H1 (cell line): ENCODE data around the gene BCAR3. TPM values are rescaled to one million over a fixed set of nuclear protein-coding genes. Genes with fewer than 3 reads are reported as not detected.

ENCODE experiments used
- CTCF ChIA-PET: fragments of 300-600 bp; sonication (Branson Sonifier 250); formaldehyde crosslinking; loops from one replicate; lab custom pipeline; 2021; ENCODE audit not compliant: partially characterized antibody; lab: Charles Lee
- POLR2A ChIA-PET: fragments of 300-600 bp; sonication (Branson Sonifier 250); formaldehyde crosslinking; loops from one replicate; lab custom pipeline; 2021; ENCODE audit warnings: inconsistent platforms; ENCODE audit not compliant: partially characterized antibody; lab: Charles Lee
- DNase-seq, 2 experiments: peaks; one replicate each; pipeline versions ENCODE4 v3.0.0 to v3.0.0-alpha.2; 2010 to 2022; ENCODE audit warnings: low spot score in 2 of 2, low read depth in 1 of 2, mixed read lengths in 1 of 2
- FAIRE-seq: peaks from 2 replicates; lab custom pipeline; 2011; peaks lifted over from hg19 to GRCh38; lab: Jason Lieb, UNC
- H2AFZ ChIP-seq: 2 replicates; pipeline ENCODE4 v1.8.1; 2012; ENCODE audit warnings: low read length, inconsistent platforms
- H2AK5ac ChIP-seq: 2 replicates; pipeline ENCODE4 v1.6.1; 2013; ENCODE audit warnings: low read depth, low read length
- H2BK120ac ChIP-seq: replicated peaks from 2 replicates; pipeline ENCODE3; 2013; ENCODE audit warnings: low read depth, low read length, inconsistent platforms
- H2BK12ac ChIP-seq: 2 replicates; pipeline ENCODE4 v1.6.1; 2013; ENCODE audit warnings: low read depth, low read length
- H2BK15ac ChIP-seq: 2 replicates; pipeline ENCODE4 v1.6.1; 2013; ENCODE audit warnings: low read length
- H2BK20ac ChIP-seq: 2 replicates; pipeline ENCODE4 v1.6.1; 2013; ENCODE audit warnings: low read length
- H2BK5ac ChIP-seq: 2 replicates; pipeline ENCODE4 v1.6.1; 2013; ENCODE audit warnings: low read depth, low read length
- H3K14ac ChIP-seq: 2 replicates; pipeline ENCODE4 v1.6.1; 2013; ENCODE audit warnings: inconsistent platforms; ENCODE audit not compliant: insufficient read length
- H3K18ac ChIP-seq: 2 replicates; pipeline ENCODE4 v1.6.1; 2013; ENCODE audit warnings: low read length; ENCODE audit errors: extremely low read depth
- H3K23ac ChIP-seq: 2 replicates; pipeline ENCODE4 v1.6.1; 2013; ENCODE audit warnings: inconsistent platforms; ENCODE audit not compliant: insufficient read length
- H3K23me2 ChIP-seq: 2 replicates; pipeline ENCODE4 v1.6.1; 2013; ENCODE audit warnings: low read depth, low read length
- H3K27ac ChIP-seq: 2 replicates; pipeline ENCODE4 v1.6.1; 2011; ENCODE audit warnings: low read depth, low read length, inconsistent platforms
- H3K27me3 ChIP-seq, 4 experiments: replicated peaks in 1 of 4; 1 replicate in 1 of 4; 2 replicates in 3 of 4; pipeline versions ENCODE4 v1.6.1 to v1.8.1; 2011 to 2013; ENCODE audit warnings: low read length in 3 of 4, mild to moderate bottlenecking in 3 of 4, inconsistent platforms in 2 of 4, mixed read lengths in 2 of 4, moderate library complexity in 1 of 4; ENCODE audit not compliant: control insufficient read depth in 3 of 4, insufficient read depth in 3 of 4; ENCODE audit errors: extremely low read depth in 1 of 4
- H3K36me3 ChIP-seq, 4 experiments: 2 replicates each; pipeline versions ENCODE4 v1.6.1 to v1.8.1; 2011 to 2013; ENCODE audit warnings: mild to moderate bottlenecking in 4 of 4, low read length in 3 of 4, moderate library complexity in 2 of 4, control low read depth in 1 of 4, inconsistent platforms in 1 of 4; ENCODE audit not compliant: insufficient read depth in 4 of 4, control insufficient read depth in 2 of 4
- H3K4ac ChIP-seq: replicated peaks from 2 replicates; pipeline ENCODE3; 2013; ENCODE audit warnings: low read length, low read depth, mixed read lengths, inconsistent platforms; ENCODE audit not compliant: insufficient read length
- H3K4me1 ChIP-seq, 4 experiments: replicated peaks in 1 of 4; 1 replicate in 1 of 4; 2 replicates in 3 of 4; pipeline versions ENCODE4 v1.6.1 to v1.8.1; 2011 to 2013; ENCODE audit warnings: low read length in 3 of 4, inconsistent platforms in 2 of 4, mixed read lengths in 1 of 4; ENCODE audit not compliant: insufficient read depth in 4 of 4, control insufficient read depth in 3 of 4
- H3K4me2 ChIP-seq, 2 experiments: 2 replicates each; pipeline versions ENCODE4 v1.6.1 to v1.8.1; 2011 to 2013; ENCODE audit warnings: low read depth in 2 of 2, low read length in 2 of 2, control low read depth in 1 of 2, inconsistent platforms in 1 of 2, mild to moderate bottlenecking in 1 of 2; ENCODE audit not compliant: insufficient read depth in 1 of 2
- H3K4me3 ChIP-seq, 4 experiments: fragments of 200-600, 300-600 bp in 1 of 4; sonication (generic), shearing (Covaris generic), sonication (Bioruptor Twin) in 1 of 4; 2 replicates each; pipeline versions ENCODE4 v1.5.1 to v1.8.1; 2011 to 2016; ENCODE audit warnings: low read length in 4 of 4, low read depth in 3 of 4, control low read depth in 2 of 4, inconsistent platforms in 2 of 4, mild to moderate bottlenecking in 2 of 4, mixed read lengths in 1 of 4, moderate library complexity in 1 of 4; ENCODE audit not compliant: insufficient read depth in 2 of 4; ENCODE audit errors: extremely low read depth in 1 of 4
- H3K56ac ChIP-seq: replicated peaks from 2 replicates; pipeline ENCODE3; 2013; ENCODE audit warnings: low read depth, mild to moderate bottlenecking, mixed read lengths, low read length, inconsistent platforms; ENCODE audit not compliant: insufficient read length
- H3K79me1 ChIP-seq: 2 replicates; pipeline ENCODE4 v1.6.1; 2013; ENCODE audit warnings: low read depth, low read length, control low read depth
- H3K79me2 ChIP-seq, 2 experiments: 2 replicates each; pipeline versions ENCODE4 v1.6.1 to v1.8.1; 2012 to 2013; ENCODE audit warnings: low read length in 2 of 2, mild to moderate bottlenecking in 2 of 2, inconsistent platforms in 1 of 2; ENCODE audit not compliant: insufficient read depth in 2 of 2, control insufficient read depth in 1 of 2
- H3K9ac ChIP-seq, 4 experiments: replicated peaks in 1 of 4; 1 replicate in 1 of 4; 2 replicates in 3 of 4; pipeline versions ENCODE4 v1.6.1 to v1.8.1; 2011 to 2013; ENCODE audit warnings: low read depth in 3 of 4, low read length in 3 of 4, control low read depth in 2 of 4, mild to moderate bottlenecking in 2 of 4, moderate library complexity in 2 of 4, inconsistent platforms in 1 of 4; ENCODE audit errors: extremely low read depth in 1 of 4
- H3K9me3 ChIP-seq, 2 experiments: 2 replicates each; pipeline versions ENCODE4 v1.6.1 to v1.8.1; 2012 to 2013; ENCODE audit warnings: mild to moderate bottlenecking in 2 of 2, moderate library complexity in 2 of 2, control low read depth in 1 of 2, inconsistent platforms in 1 of 2, low read depth in 1 of 2, low read length in 1 of 2, mixed read lengths in 1 of 2; ENCODE audit not compliant: insufficient read depth in 2 of 2
- H4K20me1 ChIP-seq, 2 experiments: replicated peaks in 1 of 2; 2 replicates each; pipeline versions ENCODE3 to v1.8.1; 2011 to 2013; ENCODE audit warnings: inconsistent platforms in 2 of 2, low read length in 2 of 2, mild to moderate bottlenecking in 1 of 2; ENCODE audit not compliant: insufficient read depth in 2 of 2, control insufficient read depth in 1 of 2
- H4K5ac ChIP-seq: 2 replicates; pipeline ENCODE4 v1.6.1; 2013; ENCODE audit warnings: low read length, low read depth, mixed read lengths, inconsistent platforms; ENCODE audit not compliant: insufficient read length
- H4K8ac ChIP-seq: 2 replicates; pipeline ENCODE4 v1.8.0; 2013; ENCODE audit warnings: mild to moderate bottlenecking, moderate library complexity, low read length, inconsistent platforms; ENCODE audit not compliant: insufficient read depth; ENCODE audit errors: extremely low read depth
- H4K91ac ChIP-seq: replicated peaks from 2 replicates; pipeline ENCODE3; 2013; ENCODE audit warnings: low read length, mixed read lengths, inconsistent platforms; ENCODE audit not compliant: insufficient read length
- CBX8 ChIP-seq: fragments of 300-800, 300-1000 bp; sonication (generic); IDR thresholded peaks from 2 replicates; pipeline ENCODE4 v1.7.1; 2016; ENCODE audit warnings: low read depth, low read length, borderline replicate concordance
- CHD1 ChIP-seq: IDR thresholded peaks from 2 replicates; pipeline ENCODE4 v1.6.1; 2012; ENCODE audit warnings: low read depth, low read length, improper control_type of control experiment
- HDAC6 ChIP-seq: IDR thresholded peaks from one replicate; pipeline ENCODE4 v1.7.1; 2012; ENCODE audit warnings: low read depth, mild to moderate bottlenecking, inconsistent platforms, low read length, moderate library complexity
- JUN ChIP-seq: IDR thresholded peaks from 2 replicates; pipeline ENCODE4 v1.6.1; 2011; ENCODE audit warnings: low read depth, mild to moderate bottlenecking, improper control_type of control experiment, low read length
- JUND ChIP-seq: IDR thresholded peaks from 2 replicates; pipeline ENCODE4 v1.6.1; 2011; ENCODE audit warnings: mild to moderate bottlenecking, improper control_type of control experiment, low read length
- MAFK ChIP-seq: IDR thresholded peaks from 2 replicates; pipeline ENCODE4 v1.6.1; 2012; ENCODE audit warnings: low read depth, mild to moderate bottlenecking, improper control_type of control experiment, low read length
- SP4 ChIP-seq: IDR thresholded peaks from 2 replicates; pipeline ENCODE4 v1.6.1; 2012; ENCODE audit warnings: low read length, inconsistent platforms
- SUZ12 ChIP-seq: fragments of 200-600 bp; sonication (generic); IDR thresholded peaks from 2 replicates; pipeline ENCODE4 v1.6.1; 2012; ENCODE audit warnings: mild to moderate bottlenecking, inconsistent platforms, low read length, moderate library complexity, mixed read lengths
- YY1 ChIP-seq: IDR thresholded peaks from 2 replicates; pipeline ENCODE4 v1.6.1; 2011; ENCODE audit warnings: low read depth, mild to moderate bottlenecking, low read length
- WGBS, 2 experiments: shearing (Covaris generic) in 1 of 2; methylation state at CpG; one replicate each; pipeline versions ENCODE4 v1.1.6 to v1.1.7; 2013 to 2015; ENCODE audit warnings: low lambda C conversion rate in 2 of 2, mixed read lengths in 2 of 2, inconsistent platforms in 1 of 2, low coverage in 1 of 2, missing lambda C conversion rate in 1 of 2; ENCODE audit not compliant: insufficient replicate concordance in 2 of 2, insufficient coverage in 1 of 2, insufficient read length in 1 of 2; ENCODE audit errors: extremely low coverage in 1 of 2, missing lambda C conversion rate in 1 of 2; 5-methylcytosine and 5-hydroxymethylcytosine counted together
- polyA plus RNA-seq, 7 experiments: library from polyadenylated mRNA; depleted of rRNA in 3 of 7; stranded (reverse) in 5 of 7; unstranded in 2 of 7; fragments of >200 nt in 5 of 7; fragments of 200-250 nt in 2 of 7; gene quantifications; 1 replicate in 5 of 7; 2 replicates in 1 of 7; 4 replicates in 1 of 7; pipeline versions ENCODE4 v1.2.1 to v1.2.3, GENCODE V29; 2011 to 2013; ENCODE audit warnings: missing spikeins in 2 of 7, mixed read lengths in 2 of 7
- total RNA-seq: library from RNA; stranded (reverse); fragmentation: NEBNext Ultra II Directional; extraction: Animal tissue kit (Norgen Biotek cat#: 25700); gene quantifications from 2 replicates; pipeline ENCODE4 v1.2.1, GENCODE V29; 2021
- TF ChIP-seq, protein P1 (sequence below): IDR thresholded peaks from 2 replicates; pipeline ENCODE4 v1.6.1; 2011; ENCODE audit warnings: low read length, improper control_type of control experiment
- TF ChIP-seq, protein P2 (sequence below), 3 experiments: IDR thresholded peaks; 1 replicate in 2 of 3; 2 replicates in 1 of 3; pipeline versions ENCODE4 v1.5.1 to v1.6.1; 2011; ENCODE audit warnings: low read length in 3 of 3, mild to moderate bottlenecking in 3 of 3, inconsistent platforms in 2 of 3, low read depth in 1 of 3, moderate library complexity in 1 of 3; ENCODE audit not compliant: insufficient read depth in 1 of 3; ENCODE audit errors: control extremely low read depth in 1 of 3

Gene BCAR3
- total and polyA plus RNA-seq, 2 of the 8 experiments (the other 6 are each of a cell fraction or from before 2014, with no cell fraction given) = 5.6 to 9.2 TPM

DNA sequence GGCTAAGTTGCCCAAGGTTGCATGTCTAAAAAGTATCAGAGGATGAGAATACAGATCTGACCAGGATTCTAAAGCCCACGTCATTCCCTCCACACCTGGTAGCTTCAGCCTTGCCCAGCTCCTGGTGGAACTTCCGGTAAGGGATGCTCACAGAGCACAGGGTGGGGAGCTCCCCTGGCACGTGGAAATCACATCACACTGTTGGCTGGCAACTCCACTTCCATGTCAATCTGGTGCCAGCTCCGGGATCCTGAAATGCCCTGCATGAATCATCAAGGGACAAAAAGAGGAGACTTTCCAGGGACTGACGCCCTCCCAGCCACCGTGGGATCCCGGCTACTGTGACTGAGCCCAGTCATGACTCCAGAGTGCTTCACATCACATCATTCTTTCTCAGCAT is 12.4 kb upstream of the BCAR3 start:
- no peak overlapping the region for H3K4me3 ChIP-seq
- H3K56ac ChIP-seq = no peak overlapping the region
- H3K4me2 ChIP-seq = no peak overlapping the region
- no peak overlapping the region for H3K23ac ChIP-seq
- H3K4me1 ChIP-seq = peaks cover 0 to 6% (median 2%) of the 10 kb centered on the region in 4 experiments; a peak in 5 of 7 replicates
- 87% methylated on average over 7 of the region's 7 CpGs; no CpG with 5 or more reads in 1 of the 2 experiments for WGBS, 2 experiments
- ChIA-PET CTCF (interaction anchor here (0.7 to 2.4 kb wide), 5 partner anchors 9 to 120 kb away, joined by 3 to 9 read pairs (median 4); no protein-coding TSS in a partner anchor), POLR2A (no interaction called here)
- no peak overlapping the region for H4K8ac ChIP-seq
- no peak overlapping the region for H2AK5ac ChIP-seq
- no peak overlapping the region for H3K9ac ChIP-seq
- H2BK20ac ChIP-seq = no peak overlapping the region
- no peak overlapping the region for H2BK120ac ChIP-seq
- H3K9me3 ChIP-seq = no peaks in the 10 kb centered on the region
- no peak overlapping the region for H2AFZ ChIP-seq
- H4K5ac ChIP-seq = no peak overlapping the region
- H2BK12ac ChIP-seq = no peak overlapping the region
- no peaks in the 10 kb centered on the region for H3K79me1 ChIP-seq
- H3K23me2 ChIP-seq = peaks cover 2% of the 10 kb centered on the region; the same call in 1 of the 2 replicates
- no peak for FAIRE-seq
- H3K4ac ChIP-seq = no peak overlapping the region
- H3K18ac ChIP-seq = no peak overlapping the region
- H3K27me3 ChIP-seq = no peaks in the 10 kb centered on the region
- no peaks in the 10 kb centered on the region for H4K20me1 ChIP-seq
- H3K27ac ChIP-seq = no peak overlapping the region
- H3K14ac ChIP-seq = no peak overlapping the region
- no peaks in the 10 kb centered on the region for H3K36me3 ChIP-seq
- no peaks in the 10 kb centered on the region for H3K79me2 ChIP-seq
- DNase-seq = no peak
- H4K91ac ChIP-seq = no peak overlapping the region
- H2BK5ac ChIP-seq = no peak overlapping the region
- H2BK15ac ChIP-seq = no peak overlapping the region
- TF ChIP-seq JUND (no peak), CBX8 (no peak), CHD1 (no peak), SUZ12 (no peak), MAFK (no peak), HDAC6 (no peak), JUN (no peak), YY1 (no peak), SP4 (no peak)
- TF ChIP-seq, protein P1, sequence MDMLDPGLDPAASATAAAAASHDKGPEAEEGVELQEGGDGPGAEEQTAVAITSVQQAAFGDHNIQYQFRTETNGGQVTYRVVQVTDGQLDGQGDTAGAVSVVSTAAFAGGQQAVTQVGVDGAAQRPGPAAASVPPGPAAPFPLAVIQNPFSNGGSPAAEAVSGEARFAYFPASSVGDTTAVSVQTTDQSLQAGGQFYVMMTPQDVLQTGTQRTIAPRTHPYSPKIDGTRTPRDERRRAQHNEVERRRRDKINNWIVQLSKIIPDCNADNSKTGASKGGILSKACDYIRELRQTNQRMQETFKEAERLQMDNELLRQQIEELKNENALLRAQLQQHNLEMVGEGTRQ = no peak
- TF ChIP-seq, protein P2, sequence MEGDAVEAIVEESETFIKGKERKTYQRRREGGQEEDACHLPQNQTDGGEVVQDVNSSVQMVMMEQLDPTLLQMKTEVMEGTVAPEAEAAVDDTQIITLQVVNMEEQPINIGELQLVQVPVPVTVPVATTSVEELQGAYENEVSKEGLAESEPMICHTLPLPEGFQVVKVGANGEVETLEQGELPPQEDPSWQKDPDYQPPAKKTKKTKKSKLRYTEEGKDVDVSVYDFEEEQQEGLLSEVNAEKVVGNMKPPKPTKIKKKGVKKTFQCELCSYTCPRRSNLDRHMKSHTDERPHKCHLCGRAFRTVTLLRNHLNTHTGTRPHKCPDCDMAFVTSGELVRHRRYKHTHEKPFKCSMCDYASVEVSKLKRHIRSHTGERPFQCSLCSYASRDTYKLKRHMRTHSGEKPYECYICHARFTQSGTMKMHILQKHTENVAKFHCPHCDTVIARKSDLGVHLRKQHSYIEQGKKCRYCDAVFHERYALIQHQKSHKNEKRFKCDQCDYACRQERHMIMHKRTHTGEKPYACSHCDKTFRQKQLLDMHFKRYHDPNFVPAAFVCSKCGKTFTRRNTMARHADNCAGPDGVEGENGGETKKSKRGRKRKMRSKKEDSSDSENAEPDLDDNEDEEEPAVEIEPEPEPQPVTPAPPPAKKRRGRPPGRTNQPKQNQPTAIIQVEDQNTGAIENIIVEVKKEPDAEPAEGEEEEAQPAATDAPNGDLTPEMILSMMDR (IDR thresholded peaks at IDR 0.05; ENCODE audit: control extremely low read depth in 1 of 3, insufficient read depth in 1 of 3, low read depth in 1 of 3, low read length in 3 of 3) = no peak
